K562 (cell line): ENCODE results near the gene C6orf15. TPM values are rescaled to one million over a fixed set of nuclear protein-coding genes. Genes with fewer than 3 reads are reported as not detected.
A peak's percentile ranks its signal among the peaks of the same experiment; 100 is the strongest.

ENCODE experiments used
- ATF1 ChIP-seq, 2 experiments: fragments of 450-650 bp in 1 of 2; IDR thresholded peaks; 2 replicates each; pipeline ENCODE4 v1.6.1; 2016; ENCODE audit warnings: missing compliant biosample characterization in 1 of 2, missing genetic modification characterization in 1 of 2
- CEBPZ ChIP-seq: fragments of 150-350 bp; IDR thresholded peaks from 2 replicates; pipeline ENCODE4 v1.6.1; 2014; ENCODE audit warnings: low read depth, mild to moderate bottlenecking, low read length, borderline replicate concordance
- DEAF1 ChIP-seq: fragments of 450-650 bp; formaldehyde crosslinking; IDR thresholded peaks from 2 replicates; pipeline ENCODE4 v1.4.0; 2020; ENCODE audit warnings: mild to moderate bottlenecking, moderate library complexity
- HES1 ChIP-seq: fragments of 450-650 bp; IDR thresholded peaks from 2 replicates; pipeline ENCODE4 v1.6.1; 2016; ENCODE audit warnings: low read depth, mild to moderate bottlenecking, moderate library complexity
- MBD1 ChIP-seq: fragments of 250-450 bp; sonication (Bioruptor Pico); IDR thresholded peaks from 2 replicates; pipeline ENCODE4 v1.8.0; 2022; ENCODE audit warnings: inconsistent platforms
- MYC ChIP-seq, 2 experiments: fragments of 250-450 bp in 1 of 2; sonication (Bioruptor Pico) in 1 of 2; IDR thresholded peaks; 2 replicates each; pipeline versions ENCODE4 v1.5.1 to v1.6.1; 2012 to 2021; ENCODE audit warnings: low read depth in 2 of 2, borderline replicate concordance in 1 of 2, improper control_type of control experiment in 1 of 2, low read length in 1 of 2, mild to moderate bottlenecking in 1 of 2, moderate library complexity in 1 of 2
- PTBP1 ChIP-seq: fragments of 200-400 bp; formaldehyde crosslinking; IDR thresholded peaks from 2 replicates; pipeline ENCODE4 v1.6.1; 2017; ENCODE audit warnings: low read depth, low read length
- TEAD2 ChIP-seq: fragments of 450-650 bp; IDR thresholded peaks from 2 replicates; pipeline ENCODE4 v1.6.1; 2016; ENCODE audit warnings: missing genetic modification characterization, control low read depth, missing compliant biosample characterization
- polyA plus RNA-seq, 8 experiments: library from polyadenylated mRNA; depleted of rRNA in 4 of 8; stranded (reverse) in 5 of 8; unstranded in 3 of 8; fragments of >200 nt; fragmentation: Nextera tagmentation in 2 of 8; fragmentation: Illumina TruSeq in 1 of 8; extraction: Ambion mirVana in 2 of 8; extraction: Trizol in 1 of 8; gene quantifications; 2 replicates each; pipeline versions ENCODE4 v1.2.1 to v1.2.3, GENCODE V29; 2011 to 2014; ENCODE audit warnings: inconsistent platforms in 1 of 8, missing spikeins in 1 of 8
- total RNA-seq, 7 experiments: library from RNA; depleted of rRNA in 6 of 7; stranded (reverse); fragments of >200 nt in 6 of 7; fragmentation: Illumina TruSeq in 2 of 7; extraction: Trizol in 2 of 7; gene quantifications; 2 replicates each; pipeline versions ENCODE4 v1.2.1 to v1.2.3, GENCODE V29; 2011 to 2021; ENCODE audit warnings: low replicate concordance in 1 of 7
- TF ChIP-seq, protein P1 (sequence below), 2 experiments: fragments of 450-650 bp; formaldehyde crosslinking in 1 of 2; IDR thresholded peaks; 2 replicates each; pipeline versions ENCODE4 v1.4.0 to v1.6.1; 2014 to 2020; ENCODE audit warnings: mild to moderate bottlenecking in 2 of 2, borderline replicate concordance in 1 of 2, low read depth in 1 of 2

Gene C6orf15
- total and polyA plus RNA-seq, 9 of the 15 experiments (the other 6 are each of a cell fraction or from before 2014, with no cell fraction given): not detected

GRCh38 chr6:31158140-31158862, 45.9 kb upstream of the C6orf15 start, which contains the start of gene TCF19 (continued):
- TF ChIP-seq MBD1 (CRISPR knock-in tag) (no peak), HES1 (no peak), MYC (IDR thresholded peaks at IDR 0.05; ENCODE audit: low read depth, low read length) (0 out of 2 replicates have a peak, but pooled peaks have one; percentile 57), MYC (CRISPR knock-in tag; IDR thresholded peaks at IDR 0.05; ENCODE audit: borderline replicate concordance, low read depth) (peak; percentile 79), ATF1 (CRISPR knock-in tag; IDR thresholded peaks at IDR 0.05) (no peak), ATF1 (tag; IDR thresholded peaks at IDR 0.05) (peak; percentile 84), CEBPZ (peak; percentile 92), DEAF1 (no peak), TEAD2 (tag) (peak; percentile 70; the same call in 1 of the 2 replicates), PTBP1 (no peak)
- TF ChIP-seq, protein P1, sequence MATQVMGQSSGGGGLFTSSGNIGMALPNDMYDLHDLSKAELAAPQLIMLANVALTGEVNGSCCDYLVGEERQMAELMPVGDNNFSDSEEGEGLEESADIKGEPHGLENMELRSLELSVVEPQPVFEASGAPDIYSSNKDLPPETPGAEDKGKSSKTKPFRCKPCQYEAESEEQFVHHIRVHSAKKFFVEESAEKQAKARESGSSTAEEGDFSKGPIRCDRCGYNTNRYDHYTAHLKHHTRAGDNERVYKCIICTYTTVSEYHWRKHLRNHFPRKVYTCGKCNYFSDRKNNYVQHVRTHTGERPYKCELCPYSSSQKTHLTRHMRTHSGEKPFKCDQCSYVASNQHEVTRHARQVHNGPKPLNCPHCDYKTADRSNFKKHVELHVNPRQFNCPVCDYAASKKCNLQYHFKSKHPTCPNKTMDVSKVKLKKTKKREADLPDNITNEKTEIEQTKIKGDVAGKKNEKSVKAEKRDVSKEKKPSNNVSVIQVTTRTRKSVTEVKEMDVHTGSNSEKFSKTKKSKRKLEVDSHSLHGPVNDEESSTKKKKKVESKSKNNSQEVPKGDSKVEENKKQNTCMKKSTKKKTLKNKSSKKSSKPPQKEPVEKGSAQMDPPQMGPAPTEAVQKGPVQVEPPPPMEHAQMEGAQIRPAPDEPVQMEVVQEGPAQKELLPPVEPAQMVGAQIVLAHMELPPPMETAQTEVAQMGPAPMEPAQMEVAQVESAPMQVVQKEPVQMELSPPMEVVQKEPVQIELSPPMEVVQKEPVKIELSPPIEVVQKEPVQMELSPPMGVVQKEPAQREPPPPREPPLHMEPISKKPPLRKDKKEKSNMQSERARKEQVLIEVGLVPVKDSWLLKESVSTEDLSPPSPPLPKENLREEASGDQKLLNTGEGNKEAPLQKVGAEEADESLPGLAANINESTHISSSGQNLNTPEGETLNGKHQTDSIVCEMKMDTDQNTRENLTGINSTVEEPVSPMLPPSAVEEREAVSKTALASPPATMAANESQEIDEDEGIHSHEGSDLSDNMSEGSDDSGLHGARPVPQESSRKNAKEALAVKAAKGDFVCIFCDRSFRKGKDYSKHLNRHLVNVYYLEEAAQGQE (IDR thresholded peaks at IDR 0.05; ENCODE audit: borderline replicate concordance): no peak
- TF ChIP-seq, protein P1 (CRISPR knock-in tag; IDR thresholded peaks at IDR 0.05; ENCODE audit: low read depth): no peak
